GM23338 (cell line): ENCODE measurements around the gene ZMYM5. TPM values are rescaled to one million over a fixed set of nuclear protein-coding genes. Genes with fewer than 3 reads are reported as not detected.

Experiments
- ATAC-seq: fragments of 200-7000 bp; cut with Tn5 transposase; 3 replicates; pipeline ENCODE4 v1.9.1; 2020
- DNase-seq: peaks from one replicate; pipeline ENCODE4 v3.0.0-alpha.2; 2015; ENCODE audit warnings: low spot score
- H2AFZ ChIP-seq: fragments of 200-600 bp; sonication (generic); 2 replicates; pipeline ENCODE4 v1.8.0; 2016; ENCODE audit warnings: antibody characterized with exemption, mild to moderate bottlenecking, moderate library complexity
- H3F3A ChIP-seq: fragments of 200-600 bp; sonication (generic); replicated peaks from 2 replicates; pipeline ENCODE4 v1.8.0; 2017; ENCODE audit warnings: antibody characterized with exemption, mixed run types, low read depth
- H3K27ac ChIP-seq: fragments of 200-600 bp; sonication (generic); 2 replicates; pipeline ENCODE4 v1.6.1; 2016; ENCODE audit warnings: low read depth
- H3K27me3 ChIP-seq: fragments of 200-600 bp; sonication (generic); 2 replicates; pipeline ENCODE4 v1.8.0; 2016; ENCODE audit warnings: mild to moderate bottlenecking, mixed run types, moderate library complexity; ENCODE audit not compliant: insufficient read depth
- H3K36me3 ChIP-seq: fragments of 200-600 bp; sonication (generic); 2 replicates; pipeline ENCODE4 v1.8.0; 2016; ENCODE audit warnings: mild to moderate bottlenecking; ENCODE audit not compliant: insufficient read depth
- H3K4me1 ChIP-seq: fragments of 200-600 bp; sonication (generic); 2 replicates; pipeline ENCODE4 v1.8.0; 2016; ENCODE audit warnings: mild to moderate bottlenecking, moderate library complexity; ENCODE audit not compliant: insufficient read depth
- H3K4me2 ChIP-seq: fragments of 200-600 bp; sonication (generic); 2 replicates; pipeline ENCODE4 v1.7.1; 2017; ENCODE audit warnings: mixed run types
- H3K4me3 ChIP-seq: fragments of 200-600 bp; sonication (generic); 2 replicates; pipeline ENCODE4 v1.6.1; 2016; ENCODE audit warnings: mixed run types
- H3K79me2 ChIP-seq: fragments of 200-600 bp; sonication (generic); replicated peaks from 2 replicates; pipeline ENCODE4 v1.8.0; 2017; ENCODE audit warnings: mild to moderate bottlenecking; ENCODE audit not compliant: insufficient read depth
- H3K9me2 ChIP-seq: fragments of 200-600 bp; sonication (generic); 2 replicates; pipeline ENCODE4 v1.8.0; 2017; ENCODE audit not compliant: insufficient read depth
- H4K20me1 ChIP-seq: fragments of 200-600 bp; sonication (generic); replicated peaks from 2 replicates; pipeline ENCODE4 v1.8.0; 2017; ENCODE audit warnings: mild to moderate bottlenecking; ENCODE audit not compliant: insufficient read depth
- H3K27ac Mint-ChIP-seq: 2 replicates; pipeline ENCODE4 v1.8.0; 2020; ENCODE audit warnings: inconsistent platforms, mild to moderate bottlenecking, moderate library complexity, mixed read lengths
- H3K27me3 Mint-ChIP-seq: 3 replicates; pipeline ENCODE4 v1.8.0; 2022; ENCODE audit warnings: low read depth, mild to moderate bottlenecking, moderate library complexity, mixed read lengths, inconsistent platforms; ENCODE audit not compliant: insufficient read depth, poor library complexity
- H3K36me3 Mint-ChIP-seq: 3 replicates; pipeline ENCODE4 v1.8.0; 2021; ENCODE audit warnings: low read depth, mild to moderate bottlenecking, inconsistent platforms, moderate library complexity, mixed read lengths
- H3K4me1 Mint-ChIP-seq: 3 replicates; pipeline ENCODE4 v1.8.0; 2020; ENCODE audit warnings: mild to moderate bottlenecking, inconsistent platforms, mixed read lengths
- H3K4me3 Mint-ChIP-seq: 3 replicates; pipeline ENCODE4 v1.8.0; 2021; ENCODE audit warnings: moderate library complexity, mild to moderate bottlenecking, inconsistent platforms, mixed read lengths
- H3K9me3 Mint-ChIP-seq: 3 replicates; pipeline ENCODE4 v1.8.0; 2020; ENCODE audit warnings: moderate library complexity, mild to moderate bottlenecking, inconsistent platforms, mixed read lengths
- CREB1 ChIP-seq: fragments of 250-450 bp; sonication (Bioruptor Pico); IDR thresholded peaks from 2 replicates; pipeline ENCODE4 v1.5.0; 2020; ENCODE audit warnings: low read depth, mild to moderate bottlenecking, moderate library complexity
- CTCF ChIP-seq, 2 experiments: fragments of 200-600 bp in 1 of 2; sonication (generic) in 1 of 2; conservative IDR thresholded peaks; 2 replicates each; pipeline versions ENCODE4 v1.5.1 to v1.6.1; 2016 to 2017; ENCODE audit warnings: antibody characterized with exemption in 2 of 2, low read depth in 2 of 2, mild to moderate bottlenecking in 2 of 2, moderate library complexity in 1 of 2
- EZH2phosphoT487 ChIP-seq: fragments of 200-600 bp; sonication (generic); IDR thresholded peaks from one replicate; pipeline ENCODE4 v1.8.1; 2018; ENCODE audit warnings: antibody characterized with exemption; ENCODE audit not compliant: unreplicated experiment
- JUNB ChIP-seq: IDR thresholded peaks from one replicate; pipeline ENCODE4 v1.6.1; 2016; ENCODE audit warnings: antibody characterized with exemption; ENCODE audit not compliant: unreplicated experiment
- NANOG ChIP-seq: IDR thresholded peaks from 2 replicates; pipeline ENCODE4 v1.6.1; 2016; ENCODE audit warnings: antibody characterized with exemption, borderline replicate concordance
- POLR2AphosphoS5 ChIP-seq: IDR thresholded peaks from 2 replicates; pipeline ENCODE4 v1.6.1; 2016; ENCODE audit warnings: antibody characterized with exemption, low read depth
- REST ChIP-seq: IDR thresholded peaks from one replicate; pipeline ENCODE4 v1.6.1; 2018; ENCODE audit warnings: antibody characterized with exemption; ENCODE audit not compliant: unreplicated experiment
- STAT1 ChIP-seq: IDR thresholded peaks from one replicate; pipeline ENCODE4 v1.6.1; 2016; ENCODE audit warnings: antibody characterized with exemption; ENCODE audit not compliant: unreplicated experiment
- ZNF114 ChIP-seq: fragments of 250-450 bp; sonication (Bioruptor Pico); IDR thresholded peaks from 2 replicates; pipeline ENCODE4 v1.5.0; 2020; ENCODE audit warnings: mild to moderate bottlenecking, moderate library complexity
- ZNF331 ChIP-seq: fragments of 250-450 bp; sonication (Bioruptor Pico); IDR thresholded peaks from 2 replicates; pipeline ENCODE4 v1.5.0; 2020; ENCODE audit warnings: low read depth, mild to moderate bottlenecking, moderate library complexity
- polyA plus RNA-seq: library from polyadenylated mRNA; unstranded; fragments of >200 nt; fragmentation: Nextera tagmentation; extraction: Ambion mirVana; gene quantifications from 2 replicates; pipeline ENCODE4 v1.2.1, GENCODE V29; 2016
- total RNA-seq: library from RNA; depleted of rRNA; stranded (reverse); fragments of >200 nt; shearing (Covaris generic); gene quantifications from 2 replicates; pipeline ENCODE4 v1.2.3, GENCODE V29; 2014

The ZMYM5 gene
- total and polyA plus RNA-seq, 2 experiments from 2014 or later = 11.2 to 17.2 TPM

- Histone ChIP-seq H3K36me3 (no peaks in the 10 kb centered on the region), H3K4me1 (peaks cover 14% of the 10 kb centered on the region), H3F3A (no peaks in the 10 kb centered on the region), H4K20me1 (peaks cover 11% of the 10 kb centered on the region), H3K27ac (peak overlapping the region; percentile 53; the same call in 1 of the 2 replicates), H3K4me3 (no peak overlapping the region), H3K4me2 (no peak overlapping the region), H3K9me2 (no peaks in the 10 kb centered on the region), H3K27me3 (no peaks in the 10 kb centered on the region), H3K79me2 (peaks cover 79% of the 10 kb centered on the region), H2AFZ (no peak overlapping the region)
- Mint-ChIP-seq H3K27me3 (peaks cover 5% of the 10 kb centered on the region), H3K9me3 (no peaks in the 10 kb centered on the region), H3K4me3 (no peak overlapping the region), H3K36me3 (peaks cover 11% of the 10 kb centered on the region; the same call in 2 of the 3 replicates), H3K27ac (peak overlapping the region; percentile 3; the same call in 1 of the 2 replicates), H3K4me1 (peaks cover 8% of the 10 kb centered on the region)
- ATAC-seq = no peak
- DNase-seq = no peak
- TF ChIP-seq REST = no peak
- TF ChIP-seq CTCF (conservative IDR thresholded peaks at IDR 0.05; ENCODE audit: low read depth in 2 of 2) = no peak
- TF ChIP-seq STAT1 = no peak
- TF ChIP-seq ZNF331 (CRISPR knock-in tag) = no peak
- no peak for TF ChIP-seq CREB1 (CRISPR knock-in tag)
- TF ChIP-seq JUNB = no peak
- TF ChIP-seq ZNF114 = no peak
- TF ChIP-seq NANOG = no peak
- no peak for TF ChIP-seq POLR2AphosphoS5
These were observed 17.7 kb downstream of the ZMYM5 start for GRCh38 chr13:19845758-19846157.

- Histone ChIP-seq H3K27me3 (no peaks in the 10 kb centered on the region), H3K4me3 (no peak overlapping the region), H4K20me1 (no peaks in the 10 kb centered on the region; the same call in 1 of the 2 replicates), H3K4me2 (no peak overlapping the region), H3K4me1 (no peaks in the 10 kb centered on the region), H3K27ac (0 out of 2 replicates have a peak overlapping the region, but pooled peaks have one; percentile 12), H3K79me2 (peaks cover 22% of the 10 kb centered on the region), H3K36me3 (peaks cover 14% of the 10 kb centered on the region), H2AFZ (no peak overlapping the region), H3F3A (no peaks in the 10 kb centered on the region), H3K9me2 (no peaks in the 10 kb centered on the region)
- H3K4me3 Mint-ChIP-seq = no peak overlapping the region
- no peaks in the 10 kb centered on the region for H3K9me3 Mint-ChIP-seq
- no peak for DNase-seq
- no peak for ATAC-seq
- no peaks in the 10 kb centered on the region for H3K4me1 Mint-ChIP-seq
- H3K27ac Mint-ChIP-seq = no peak overlapping the region
- TF ChIP-seq CTCF (conservative IDR thresholded peaks at IDR 0.05; ENCODE audit: low read depth in 2 of 2) = no peak
- no peak for TF ChIP-seq ZNF331 (CRISPR knock-in tag)
- no peak for TF ChIP-seq EZH2phosphoT487
- TF ChIP-seq STAT1 = no peak
- peaks cover 7% of the 10 kb centered on the region for H3K27me3 Mint-ChIP-seq
- H3K36me3 Mint-ChIP-seq = peaks cover 31% of the 10 kb centered on the region
These were observed 24.6 kb downstream of the ZMYM5 start for GRCh38 chr13:19838865-19839275.
